GM12865 (cell line): ENCODE data around the gene BPIFB4.

ENCODE experiments used
- DNase-seq: peaks from one replicate; pipeline ENCODE4 v3.0.0; 2010; ENCODE audit warnings: low read depth
- H3K4me3 ChIP-seq: 2 replicates; pipeline ENCODE4 v1.5.1; 2011; ENCODE audit warnings: mild to moderate bottlenecking, low read depth, low read length, control low read depth
- TF ChIP-seq, protein P1 (sequence below): IDR thresholded peaks from 2 replicates; pipeline ENCODE4 v1.5.1; 2011; ENCODE audit warnings: low read length, control low read depth, low read depth, inconsistent platforms; ENCODE audit not compliant: insufficient read depth; ENCODE audit errors: missing control alignments

Gene BPIFB4

GRCh38 chr20:33075281-33075680, 4.2 kb upstream of the BPIFB4 start:
- no peak overlapping the region for H3K4me3 ChIP-seq
- TF ChIP-seq, protein P1, sequence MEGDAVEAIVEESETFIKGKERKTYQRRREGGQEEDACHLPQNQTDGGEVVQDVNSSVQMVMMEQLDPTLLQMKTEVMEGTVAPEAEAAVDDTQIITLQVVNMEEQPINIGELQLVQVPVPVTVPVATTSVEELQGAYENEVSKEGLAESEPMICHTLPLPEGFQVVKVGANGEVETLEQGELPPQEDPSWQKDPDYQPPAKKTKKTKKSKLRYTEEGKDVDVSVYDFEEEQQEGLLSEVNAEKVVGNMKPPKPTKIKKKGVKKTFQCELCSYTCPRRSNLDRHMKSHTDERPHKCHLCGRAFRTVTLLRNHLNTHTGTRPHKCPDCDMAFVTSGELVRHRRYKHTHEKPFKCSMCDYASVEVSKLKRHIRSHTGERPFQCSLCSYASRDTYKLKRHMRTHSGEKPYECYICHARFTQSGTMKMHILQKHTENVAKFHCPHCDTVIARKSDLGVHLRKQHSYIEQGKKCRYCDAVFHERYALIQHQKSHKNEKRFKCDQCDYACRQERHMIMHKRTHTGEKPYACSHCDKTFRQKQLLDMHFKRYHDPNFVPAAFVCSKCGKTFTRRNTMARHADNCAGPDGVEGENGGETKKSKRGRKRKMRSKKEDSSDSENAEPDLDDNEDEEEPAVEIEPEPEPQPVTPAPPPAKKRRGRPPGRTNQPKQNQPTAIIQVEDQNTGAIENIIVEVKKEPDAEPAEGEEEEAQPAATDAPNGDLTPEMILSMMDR: no peak
- no peak for DNase-seq

DNA sequence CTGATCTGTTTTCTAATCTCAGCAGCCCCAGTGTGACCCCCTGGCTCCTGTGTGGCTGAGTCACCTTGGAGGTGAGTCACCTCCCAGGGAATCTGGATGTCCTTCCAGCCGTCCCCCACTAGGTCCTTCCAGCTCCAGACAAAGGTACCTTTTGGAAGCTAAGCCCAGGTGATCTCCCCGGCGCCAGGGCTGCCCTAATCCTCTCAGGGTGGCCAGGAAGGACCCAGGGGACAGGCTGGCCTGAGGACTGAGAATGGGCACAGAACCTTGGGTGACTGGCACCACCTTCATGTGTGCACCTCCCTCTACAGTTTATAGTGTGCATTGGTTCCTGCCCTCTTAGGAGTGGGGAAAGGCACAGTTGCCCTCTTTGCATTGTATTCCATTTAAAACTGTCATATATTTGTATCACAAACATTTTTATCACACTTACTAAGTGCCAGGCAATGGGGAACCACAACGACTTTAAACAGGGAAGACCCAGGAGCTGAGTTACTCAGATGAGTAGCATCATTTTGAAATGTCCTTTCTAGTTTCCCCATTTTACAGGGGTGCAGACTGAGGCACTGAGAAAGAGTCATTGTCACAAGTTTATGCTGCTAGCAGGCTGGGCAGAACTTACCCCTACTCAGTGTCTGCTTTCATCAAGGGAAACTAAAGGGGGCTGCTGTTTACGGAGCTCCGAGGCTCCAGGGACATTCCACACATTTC, 2.6 kb upstream of the BPIFB4 start:
- DNase-seq: no peak
- no peak overlapping the region for H3K4me3 ChIP-seq
- TF ChIP-seq, protein P1: peak; percentile 24

- no peak for DNase-seq
- H3K4me3 ChIP-seq: no peak overlapping the region
- TF ChIP-seq, protein P1: no peak
Observed at GRCh38 chr20:33081411-33082154, 2.1 kb downstream of the BPIFB4 start.

GRCh38 chr20:33082546-33082945, 3.1 kb downstream of the BPIFB4 start:
- TF ChIP-seq, protein P1: no peak
- no peak for DNase-seq
- H3K4me3 ChIP-seq: no peak overlapping the region

GRCh38 chr20:33083544-33084340, 4.3 kb downstream of the BPIFB4 start:
- no peak overlapping the region for H3K4me3 ChIP-seq
- DNase-seq: no peak
- TF ChIP-seq, protein P1: no peak

DNA sequence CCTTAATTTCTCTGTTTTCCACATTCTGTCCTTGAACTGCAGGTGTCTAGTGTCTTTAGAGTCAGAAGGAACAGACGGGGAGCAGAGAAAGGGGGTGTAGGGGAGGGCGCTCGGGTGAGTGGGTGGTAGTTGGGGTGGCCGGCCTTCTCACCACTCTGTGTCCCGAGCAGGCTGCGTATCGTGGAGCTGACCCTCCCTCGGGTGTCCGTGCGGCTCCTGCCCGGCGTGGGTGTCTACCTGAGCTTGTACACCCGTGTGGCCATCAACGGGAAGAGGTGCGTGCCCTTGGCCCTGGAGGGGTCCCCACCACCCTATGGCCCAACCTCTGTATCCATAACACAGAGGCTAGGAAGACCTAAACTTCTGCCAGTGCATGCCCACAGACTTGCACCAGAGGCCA, 5.3 kb downstream of the BPIFB4 start:
- H3K4me3 ChIP-seq: no peak overlapping the region
- DNase-seq: no peak
- TF ChIP-seq, protein P1: no peak
